Lung (tissue), 12 donors: ENCODE results near the gene GALNT10. TPM values are rescaled to one million over a fixed set of nuclear protein-coding genes. Genes with fewer than 3 reads are reported as not detected.

Experiments
- ATAC-seq: fragments of 200-7000 bp; cut with Tn5 transposase; one replicate; pipeline ENCODE4 v1.9.1; 2020; ENCODE audit warnings: moderate number of reproducible peaks; ENCODE audit not compliant: insufficient read depth, low FRiP score
- DNase-seq, 3 donors: peaks; one replicate each; pipeline ENCODE4 v3.0.0-alpha.2; 2013 to 2017
- H3K27ac ChIP-seq, 2 donors: one replicate each; pipeline ENCODE4 v1.5.1; 2013; ENCODE audit warnings: mild to moderate bottlenecking in 2 of 2, moderate library complexity in 2 of 2, control low read depth in 1 of 2, inconsistent platforms in 1 of 2, low read depth in 1 of 2, low read length in 1 of 2
- H3K27me3 ChIP-seq, 3 donors: one replicate each; pipeline ENCODE4 v1.5.1; 2013; ENCODE audit warnings: low read length in 2 of 3; ENCODE audit not compliant: control insufficient read depth in 3 of 3, insufficient read depth in 3 of 3
- H3K36me3 ChIP-seq, 4 donors: one replicate each; pipeline ENCODE4 v1.5.1; 2013; ENCODE audit warnings: low read length in 4 of 4, mild to moderate bottlenecking in 1 of 4, moderate library complexity in 1 of 4; ENCODE audit not compliant: control insufficient read depth in 4 of 4, insufficient read depth in 4 of 4
- H3K4me1 ChIP-seq, 5 donors: one replicate each; pipeline ENCODE4 v1.5.1; 2013; ENCODE audit warnings: low read length in 5 of 5, mild to moderate bottlenecking in 2 of 5, moderate library complexity in 1 of 5; ENCODE audit not compliant: control insufficient read depth in 5 of 5, insufficient read depth in 5 of 5
- H3K4me3 ChIP-seq: one replicate; pipeline ENCODE4 v1.5.1; 2013; ENCODE audit warnings: mild to moderate bottlenecking, control low read depth, moderate library complexity
- H3K9ac ChIP-seq, 2 donors: one replicate each; pipeline ENCODE4 v1.5.1; 2013; ENCODE audit warnings: low read length in 2 of 2, control low read depth in 1 of 2; ENCODE audit not compliant: insufficient read depth in 1 of 2
- H3K9me3 ChIP-seq, 4 donors: one replicate each; pipeline ENCODE4 v1.5.1; 2013; ENCODE audit warnings: low read length in 3 of 4, mild to moderate bottlenecking in 1 of 4, moderate library complexity in 1 of 4; ENCODE audit not compliant: control insufficient read depth in 4 of 4, insufficient read depth in 3 of 4
- WGBS, 2 donors: extraction: QIAGEN DNeasy Blood & Tissue Kit; methylation state at CpG; one replicate each; pipeline ENCODE4 v1.1.7; 2013; 5-methylcytosine and 5-hydroxymethylcytosine counted together
- polyA plus RNA-seq, 2 donors: library from polyadenylated mRNA; stranded (reverse); fragments of 200-250 nt; gene quantifications; one replicate each; pipeline ENCODE4 v1.2.1, GENCODE V29; 2013
- total RNA-seq, 2 donors: library from RNA; depleted of rRNA in 1 of 2; stranded (reverse); fragments of >200 nt in 1 of 2; gene quantifications; one replicate each; pipeline ENCODE4 v1.2.1, GENCODE V29; 2014 to 2021
- TF ChIP-seq, protein P1 (sequence below): IDR thresholded peaks from 2 replicates; pipeline ENCODE4 v1.5.1; 2012; ENCODE audit warnings: mild to moderate bottlenecking; ENCODE audit errors: control extremely low read depth, extremely low read depth
- donor health status: control.
- donor health status: control.
- donor health status: Bipolar disorder and iron deficiency.
- donor health status: healthy.
- donor health status: DM: yes; HTN: yes; CAD: no.

The GALNT10 gene
- total and polyA plus RNA-seq, 4 donors = 9.0 to 70.2 (median 22.0) TPM

DNA sequence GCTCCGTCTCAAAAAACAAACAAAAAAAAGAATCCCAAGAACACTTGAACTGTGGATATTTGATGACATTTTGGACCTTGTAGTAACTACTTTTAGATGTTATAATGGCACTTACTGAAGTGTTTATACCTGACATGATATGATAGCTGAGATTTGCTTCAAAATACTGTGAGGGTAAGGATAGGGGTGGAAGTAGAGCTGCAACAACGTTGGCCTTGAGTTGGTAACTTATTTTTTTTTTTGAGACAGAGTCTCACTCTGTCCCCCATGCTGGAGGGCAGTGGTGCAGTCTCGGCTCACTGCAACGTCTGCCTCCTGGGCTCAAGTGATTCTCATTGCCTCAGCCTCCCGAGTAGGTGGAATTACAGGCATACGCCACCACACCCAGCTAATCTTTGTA is 224.6 kb downstream of the GALNT10 start:
- DNase-seq (no peak), ATAC-seq (no peak)
- WGBS, 2 donors = 83 to 84% methylated on average over 6 of the region's 6 CpGs

DNA sequence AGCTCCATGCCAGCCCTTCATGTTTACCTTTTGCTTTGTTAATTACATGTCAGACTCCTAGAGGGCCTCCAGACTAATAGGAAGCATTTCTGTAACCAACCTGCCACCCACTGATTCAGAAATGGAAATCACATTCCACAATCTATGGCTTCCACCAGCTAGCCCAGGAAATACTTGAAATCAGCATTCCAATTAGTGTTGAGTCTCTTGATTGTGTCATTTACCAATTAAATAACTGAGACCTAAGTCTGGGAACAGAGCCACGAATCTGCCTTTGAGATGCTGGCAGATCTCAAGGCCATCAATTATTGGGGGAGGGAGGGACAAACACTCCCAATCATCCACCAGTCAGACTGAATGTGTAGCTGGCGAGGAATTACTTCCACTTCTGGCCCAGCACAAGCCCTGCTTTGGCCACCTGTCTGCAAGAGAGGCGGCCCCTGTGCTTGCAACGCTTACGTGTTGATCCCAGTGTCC is 227.8 kb downstream of the GALNT10 start:
- H3K9me3 ChIP-seq = no peaks in the 10 kb centered on the region
- peak overlapping the region; percentile 8 for H3K4me3 ChIP-seq
- ATAC-seq (no peak), DNase-seq (no peak)
- peaks cover 0 to 32% (median 0%) of the 10 kb centered on the region in 4 donors for H3K36me3 ChIP-seq
- TF ChIP-seq, protein P1, sequence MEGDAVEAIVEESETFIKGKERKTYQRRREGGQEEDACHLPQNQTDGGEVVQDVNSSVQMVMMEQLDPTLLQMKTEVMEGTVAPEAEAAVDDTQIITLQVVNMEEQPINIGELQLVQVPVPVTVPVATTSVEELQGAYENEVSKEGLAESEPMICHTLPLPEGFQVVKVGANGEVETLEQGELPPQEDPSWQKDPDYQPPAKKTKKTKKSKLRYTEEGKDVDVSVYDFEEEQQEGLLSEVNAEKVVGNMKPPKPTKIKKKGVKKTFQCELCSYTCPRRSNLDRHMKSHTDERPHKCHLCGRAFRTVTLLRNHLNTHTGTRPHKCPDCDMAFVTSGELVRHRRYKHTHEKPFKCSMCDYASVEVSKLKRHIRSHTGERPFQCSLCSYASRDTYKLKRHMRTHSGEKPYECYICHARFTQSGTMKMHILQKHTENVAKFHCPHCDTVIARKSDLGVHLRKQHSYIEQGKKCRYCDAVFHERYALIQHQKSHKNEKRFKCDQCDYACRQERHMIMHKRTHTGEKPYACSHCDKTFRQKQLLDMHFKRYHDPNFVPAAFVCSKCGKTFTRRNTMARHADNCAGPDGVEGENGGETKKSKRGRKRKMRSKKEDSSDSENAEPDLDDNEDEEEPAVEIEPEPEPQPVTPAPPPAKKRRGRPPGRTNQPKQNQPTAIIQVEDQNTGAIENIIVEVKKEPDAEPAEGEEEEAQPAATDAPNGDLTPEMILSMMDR = no peak
- H3K27ac ChIP-seq = no peak overlapping the region
- H3K4me1 ChIP-seq = peaks cover 0 to 5% (median 0%) of the 10 kb centered on the region in 5 donors
- no peak overlapping the region for H3K9ac ChIP-seq
- WGBS, 2 donors = 88 to 94% methylated on average over 5 of the region's 5 CpGs
- H3K27me3 ChIP-seq = no peaks in the 10 kb centered on the region

More for the DNA sequence above, 224.6 kb downstream of the GALNT10 start:
- no peak overlapping the region for H3K27ac ChIP-seq
- peaks cover 0 to 5% (median 0%) of the 10 kb centered on the region in 5 donors for H3K4me1 ChIP-seq
- peaks cover 0 to 40% (median 0%) of the 10 kb centered on the region in 4 donors for H3K36me3 ChIP-seq
- H3K9ac ChIP-seq = no peak overlapping the region
- H3K4me3 ChIP-seq = no peak overlapping the region
- TF ChIP-seq, protein P1 = no peak
- no peaks in the 10 kb centered on the region for H3K9me3 ChIP-seq
- no peaks in the 10 kb centered on the region for H3K27me3 ChIP-seq

DNA sequence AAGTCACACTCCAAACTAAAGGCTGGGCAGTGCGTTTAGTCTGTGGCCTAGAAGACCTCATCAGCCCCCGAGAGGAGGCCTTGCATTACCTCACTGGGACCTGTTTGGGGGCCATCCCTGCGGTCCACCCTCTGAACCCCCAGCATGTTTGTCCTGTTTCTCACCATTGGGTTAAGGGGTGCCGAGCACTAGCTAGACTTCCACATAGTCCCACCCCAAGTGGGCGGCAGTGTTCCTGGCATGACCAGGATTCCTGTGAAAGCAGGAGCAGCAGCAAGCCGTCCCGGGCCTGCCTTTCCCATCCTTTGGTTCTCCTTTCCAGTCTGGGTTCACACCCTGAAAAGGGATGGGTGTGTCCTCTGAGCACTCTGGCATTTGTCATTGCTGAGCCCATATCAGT is 228.7 kb downstream of the GALNT10 start:
- Histone ChIP-seq H3K9ac (no peak overlapping the region), H3K9me3 (no peaks in the 10 kb centered on the region), H3K4me3 (no peak overlapping the region), H3K36me3 (peaks cover 0 to 31% (median 0%) of the 10 kb centered on the region in 4 donors), H3K27ac (no peak overlapping the region), H3K27me3 (no peaks in the 10 kb centered on the region), H3K4me1 (peaks cover 0 to 5% (median 0%) of the 10 kb centered on the region in 5 donors)
- no peak for ATAC-seq
- no peak for DNase-seq
- TF ChIP-seq, protein P1 = no peak
- WGBS, 2 donors = 92 to 95% methylated on average over 7 of the region's 7 CpGs

GRCh38 chr5:154421868-154422267 is 231.3 kb downstream of the GALNT10 start:
- H3K9ac ChIP-seq = no peak overlapping the region
- no peak overlapping the region for H3K27ac ChIP-seq
- no peak for ATAC-seq
- DNase-seq = no peak
- no peaks in the 10 kb centered on the region for H3K27me3 ChIP-seq
- peaks cover 0 to 23% (median 0%) of the 10 kb centered on the region in 4 donors for H3K36me3 ChIP-seq
- H3K9me3 ChIP-seq = no peaks in the 10 kb centered on the region
- H3K4me1 ChIP-seq = peaks cover 0 to 5% (median 0%) of the 10 kb centered on the region in 5 donors
- WGBS, 2 donors = 71 to 80% methylated on average over 1 of the region's 1 CpG
- TF ChIP-seq, protein P1 = no peak
- H3K4me3 ChIP-seq = no peak overlapping the region
